SK-N-MC (cell line): ENCODE results near the gene SPNS3.

Experiments used
- EZH2 ChIP-seq: fragments of 200-600 bp; sonication (generic); IDR thresholded peaks from one replicate; pipeline ENCODE4 v1.6.1; 2017; ENCODE audit warnings: antibody characterized with exemption
- POLR2AphosphoS5 ChIP-seq: IDR thresholded peaks from 2 replicates; pipeline ENCODE4 v1.6.1; 2012; ENCODE audit warnings: mild to moderate bottlenecking, low read depth, low read length, borderline replicate concordance

DNA sequence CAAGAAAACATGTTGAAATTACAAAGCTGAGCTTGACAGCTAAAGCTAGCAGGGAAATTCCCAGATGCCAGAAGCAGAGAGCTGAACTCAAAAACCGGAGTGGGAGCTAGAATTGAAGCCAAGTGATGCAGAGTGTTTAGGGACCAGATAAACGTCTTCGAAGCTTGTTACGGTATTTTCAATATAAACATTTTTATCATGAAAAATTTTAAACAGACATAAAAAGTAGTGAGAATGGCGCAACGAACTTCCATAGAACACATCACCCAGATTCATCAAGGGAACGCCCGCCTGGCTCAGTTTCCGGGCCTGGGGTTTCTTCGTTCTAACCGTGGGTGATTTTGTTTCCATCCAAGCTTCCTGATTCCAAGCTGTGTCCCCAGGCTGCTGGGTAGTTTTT is 83.0 kb downstream of the SPNS3 start:
- TF ChIP-seq EZH2 (no peak), POLR2AphosphoS5 (no peak)
